ENCODE results near the gene LNP1.
"Not testable (repeated sequence)": the region's sequence is repeated elsewhere in the genome, so short reads cannot be mapped to it uniquely, and the experiment has no call there.

The LNP1 gene

DNA sequence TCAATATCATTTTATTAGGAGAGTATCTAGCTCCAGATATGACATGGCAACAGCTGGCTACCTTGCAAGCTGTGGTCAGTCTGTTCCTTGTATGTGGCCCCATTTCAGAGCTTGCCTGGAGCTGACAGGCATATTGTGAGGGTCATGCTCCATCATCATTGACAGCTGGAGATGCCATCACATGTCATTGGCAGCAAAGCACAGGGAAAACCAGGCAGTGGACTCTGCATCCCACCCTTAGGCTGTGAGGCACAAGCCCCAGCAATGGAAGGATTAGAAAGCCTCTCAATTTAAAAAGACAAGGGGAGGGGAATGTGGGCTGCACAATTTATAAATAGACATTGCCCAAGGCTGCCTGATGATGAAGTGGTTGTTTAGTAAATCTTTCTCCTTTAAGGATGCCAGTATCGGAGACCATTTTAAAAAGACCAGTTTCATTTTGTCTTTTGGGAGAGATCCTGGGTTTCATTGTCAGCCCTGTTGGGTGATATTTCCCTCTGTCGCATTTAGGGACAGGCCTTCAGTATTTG, 27.9 kb downstream of the LNP1 start:
- no peak for DNase-seq (ENCODE audit: low spot score)

GRCh38 chr3:100436951-100437350, 35.6 kb downstream of the LNP1 start:
- no peak for DNase-seq (ENCODE audit: low spot score)

DNA sequence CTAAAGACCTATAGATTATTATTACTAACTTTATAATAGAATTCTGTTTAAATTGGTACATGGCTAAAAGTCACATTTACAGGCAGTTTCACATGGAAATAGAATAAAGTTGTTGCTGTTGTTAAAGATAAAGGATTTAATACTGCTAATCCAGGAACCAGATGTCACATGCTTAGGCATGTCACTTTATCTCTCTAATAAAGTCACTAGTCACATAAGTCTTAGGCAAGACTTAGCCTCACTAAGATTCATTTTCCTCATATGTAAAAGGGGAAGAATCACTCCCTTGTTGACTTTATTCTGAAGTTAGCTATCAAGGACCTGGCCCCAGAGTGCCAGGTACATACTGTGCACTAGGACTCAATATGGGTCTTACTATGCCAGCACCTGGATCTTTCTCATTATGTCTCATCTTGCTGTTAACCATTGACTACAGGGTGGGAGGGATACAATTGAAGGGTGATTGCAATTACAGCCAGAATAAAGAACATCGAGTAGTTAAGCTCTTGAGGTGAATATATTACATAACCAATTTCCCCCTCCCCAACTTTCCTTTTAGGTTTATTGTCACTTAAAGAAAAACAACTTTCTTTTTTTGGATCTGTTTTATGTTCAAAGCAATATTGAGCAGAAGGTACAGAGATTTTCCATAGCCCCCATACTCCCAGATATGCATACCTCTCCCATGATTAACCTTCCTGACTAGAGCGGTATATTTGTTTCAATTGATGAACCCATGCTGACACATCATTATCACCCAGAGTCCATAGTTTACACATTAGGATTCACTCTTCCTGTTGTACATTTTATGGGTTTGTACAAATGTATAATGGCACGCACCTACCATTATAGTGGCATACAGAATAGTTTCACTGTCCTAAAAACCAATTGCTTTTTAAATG, 36.6 kb downstream of the LNP1 start:
- DNase-seq (ENCODE audit: low spot score), result no peak

DNA sequence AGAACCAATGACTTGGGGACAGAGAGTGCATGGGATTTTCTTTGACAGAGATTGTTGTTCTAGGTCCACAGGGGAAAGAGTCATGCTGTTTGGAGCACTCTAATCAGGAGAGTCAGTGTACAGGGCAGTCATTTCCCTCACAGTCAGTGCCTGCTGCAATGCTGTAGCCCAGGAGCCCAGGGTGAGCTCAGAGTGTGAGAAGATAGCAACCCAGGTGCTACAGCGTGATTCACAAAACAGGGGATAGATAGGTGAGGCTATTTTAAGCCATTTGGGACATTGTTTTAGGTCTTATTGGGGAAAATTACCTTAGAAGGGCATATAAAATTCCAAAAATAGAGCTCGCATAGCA, 37.3 kb downstream of the LNP1 start:
- no peak for DNase-seq (ENCODE audit: low spot score)

DNA sequence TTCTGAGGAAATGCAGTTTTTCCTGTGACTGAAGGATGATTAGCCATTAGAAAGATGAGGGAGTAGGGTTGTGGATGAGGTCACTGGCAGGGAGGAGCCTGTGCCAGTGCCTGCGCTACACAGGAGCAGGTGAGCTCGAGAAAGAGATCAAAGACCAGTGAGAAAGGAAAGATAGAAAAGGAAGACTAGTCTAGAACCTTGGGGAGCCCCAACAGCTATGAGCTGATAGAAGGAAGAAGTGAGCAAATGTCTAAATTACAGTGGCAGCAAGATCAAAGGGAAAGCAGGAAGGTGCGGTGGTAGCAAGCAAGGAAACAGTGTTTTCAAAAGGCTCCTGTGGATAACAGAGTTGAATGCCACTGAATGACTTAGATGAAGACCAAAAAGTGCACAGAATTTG, 39.6 kb downstream of the LNP1 start:
- no peak for DNase-seq (ENCODE audit: low spot score)

GRCh38 chr3:100443690-100444089, 42.4 kb downstream of the LNP1 start:
- no peak for DNase-seq (ENCODE audit: low spot score)

- not testable (repeated sequence) for DNase-seq (ENCODE audit: low spot score)
Observed at GRCh38 chr3:100447067-100447466, 45.7 kb downstream of the LNP1 start.

GRCh38 chr3:100448079-100448478, 46.7 kb downstream of the LNP1 start:
- DNase-seq (ENCODE audit: low spot score), result no peak

DNA sequence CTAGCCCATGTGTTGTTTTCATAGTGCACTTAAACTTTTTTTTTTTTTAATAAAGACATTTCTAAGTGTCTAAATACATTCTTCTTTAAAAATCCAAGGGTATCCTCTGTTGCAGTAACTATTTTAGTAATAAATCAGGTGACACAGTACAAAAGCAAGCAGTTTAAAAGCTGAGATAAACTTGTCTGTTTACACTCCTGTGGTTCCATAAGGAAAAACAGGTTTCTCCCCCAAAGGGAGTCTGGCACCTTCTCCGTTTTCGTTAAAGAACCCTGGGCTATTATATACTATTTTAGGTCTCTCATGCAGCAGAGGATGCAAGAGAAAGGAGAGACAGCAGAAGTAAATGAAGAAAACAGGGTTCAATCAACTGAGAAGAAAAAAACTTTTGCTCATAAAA, 47.9 kb downstream of the LNP1 start:
- no peak for DNase-seq (ENCODE audit: low spot score)

GRCh38 chr3:100454677-100455076, 53.3 kb downstream of the LNP1 start:
- no peak for DNase-seq (ENCODE audit: low spot score)

DNA sequence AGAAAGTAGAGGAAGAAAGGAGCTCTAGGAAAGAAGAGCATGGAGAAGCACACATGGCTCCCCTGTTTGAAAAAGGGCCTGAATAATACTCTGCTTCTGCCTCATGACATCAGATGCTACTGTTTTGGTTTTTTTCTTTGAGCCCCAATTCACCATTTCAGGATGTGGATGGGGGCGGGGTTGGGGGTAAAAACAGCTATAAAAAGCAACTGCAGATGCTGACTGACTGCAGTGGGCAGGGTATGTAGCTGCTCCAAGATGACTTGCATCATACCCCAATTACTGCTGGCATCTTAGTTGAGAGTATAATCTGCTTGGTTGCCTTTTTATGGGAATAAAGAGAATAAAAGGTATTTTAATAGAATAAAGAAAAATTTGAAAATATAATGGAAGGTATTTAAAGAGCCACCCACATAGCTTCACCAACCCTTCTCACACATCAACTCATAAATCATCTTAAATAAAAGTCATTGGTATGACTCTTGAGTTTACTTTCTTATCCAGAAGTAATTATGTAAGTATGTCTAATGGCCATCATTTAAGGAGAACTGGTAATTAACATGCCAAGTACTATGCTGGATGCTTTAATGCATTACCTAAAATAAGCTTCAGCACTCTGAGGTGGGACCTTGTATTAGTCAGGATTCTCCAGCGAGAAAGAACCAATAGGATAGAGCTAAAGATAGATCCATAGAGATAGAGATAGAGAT, 54.7 kb downstream of the LNP1 start:
- DNase-seq (ENCODE audit: low spot score), result no peak

DNA sequence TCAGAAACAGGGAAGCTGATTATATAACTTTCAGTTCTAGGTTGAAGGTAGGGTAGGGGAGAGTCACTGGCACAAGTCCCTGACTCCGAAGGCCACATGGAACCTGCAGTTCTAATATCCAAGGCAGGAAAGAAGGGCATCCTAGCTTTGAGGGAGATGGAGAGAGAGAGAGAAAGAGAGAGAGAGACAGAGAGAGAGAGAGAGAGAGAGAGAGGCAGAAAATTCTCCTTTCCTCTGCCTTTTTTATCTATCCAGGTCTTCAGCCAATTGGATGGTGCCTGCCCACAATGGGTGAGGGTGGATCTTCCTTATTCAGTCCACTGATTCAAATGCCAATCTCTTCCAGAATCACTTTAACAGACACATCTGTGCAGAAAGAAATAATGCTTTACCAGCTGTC, 55.4 kb downstream of the LNP1 start:
- no peak for DNase-seq (ENCODE audit: low spot score)

- DNase-seq (ENCODE audit: low spot score), result no peak
Observed at GRCh38 chr3:100457811-100458210, 56.5 kb downstream of the LNP1 start.

DNA sequence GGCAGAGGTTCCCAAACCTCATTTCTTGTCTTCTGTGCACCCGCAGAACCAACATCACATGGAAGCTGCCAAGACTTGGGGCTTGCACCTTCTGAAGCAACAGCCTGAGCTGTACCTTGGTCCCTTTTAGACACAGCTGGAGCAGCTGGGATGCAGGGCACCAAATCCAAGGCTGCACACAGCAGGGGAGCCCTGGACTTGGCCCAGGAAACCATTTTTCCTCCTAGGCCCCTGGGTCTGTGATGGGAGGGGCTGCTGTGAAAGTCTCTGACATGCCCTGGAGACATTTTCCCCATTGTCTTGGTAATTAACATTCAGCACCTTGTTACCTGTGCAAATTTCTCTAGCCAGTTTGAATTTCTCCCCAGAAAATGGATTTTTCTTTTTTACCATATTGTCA, 57.5 kb downstream of the LNP1 start:
- DNase-seq (ENCODE audit: low spot score), result no peak

DNA sequence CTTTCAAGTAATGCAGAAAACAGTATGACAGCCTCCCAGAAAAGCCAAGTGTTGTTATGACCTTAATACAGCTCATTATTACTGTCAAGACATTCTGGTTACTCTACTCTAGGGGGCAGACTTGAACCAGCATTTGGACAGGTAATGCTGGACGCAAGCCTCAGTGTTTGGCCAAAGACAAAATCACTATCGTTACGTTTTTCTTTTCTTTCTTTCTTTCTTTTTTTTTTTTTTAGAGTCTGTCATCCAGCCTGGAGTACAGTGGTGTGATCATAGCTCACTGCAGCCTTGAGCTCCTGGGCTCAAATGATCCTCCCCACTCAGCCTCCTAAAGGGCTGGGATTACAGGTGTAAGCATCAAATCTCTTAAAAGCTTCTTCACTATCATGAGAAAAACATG, 61.7 kb downstream of the LNP1 start:
- DNase-seq (ENCODE audit: low spot score), result peak; percentile 57

- DNase-seq (ENCODE audit: low spot score), result no peak
Observed at GRCh38 chr3:100463646-100464155, 62.4 kb downstream of the LNP1 start.

- DNase-seq (ENCODE audit: low spot score), result no peak
Observed at GRCh38 chr3:100465892-100466777, 64.8 kb downstream of the LNP1 start.

DNA sequence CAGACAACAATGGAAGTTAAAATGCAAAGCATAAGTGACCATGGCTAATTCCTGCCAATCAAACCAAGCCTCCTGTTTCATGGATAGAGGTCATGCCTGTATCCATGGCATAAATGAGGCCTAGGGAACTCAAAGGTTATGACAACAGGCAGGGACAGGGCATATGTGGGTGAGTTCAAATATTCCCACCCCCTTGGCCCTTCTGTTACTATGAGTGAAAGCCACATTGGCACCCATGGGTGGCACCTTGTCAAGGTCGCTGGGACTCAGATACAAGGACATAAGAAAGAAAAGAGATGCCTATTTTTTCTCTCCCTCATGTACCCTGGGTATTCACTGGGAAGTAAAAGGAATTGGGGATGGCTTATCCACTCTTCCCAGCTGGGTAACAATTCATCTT, 65.8 kb downstream of the LNP1 start:
- no peak for DNase-seq (ENCODE audit: low spot score)

- no peak for DNase-seq (ENCODE audit: low spot score)
Observed at GRCh38 chr3:100468676-100469075, 67.3 kb downstream of the LNP1 start.

DNA sequence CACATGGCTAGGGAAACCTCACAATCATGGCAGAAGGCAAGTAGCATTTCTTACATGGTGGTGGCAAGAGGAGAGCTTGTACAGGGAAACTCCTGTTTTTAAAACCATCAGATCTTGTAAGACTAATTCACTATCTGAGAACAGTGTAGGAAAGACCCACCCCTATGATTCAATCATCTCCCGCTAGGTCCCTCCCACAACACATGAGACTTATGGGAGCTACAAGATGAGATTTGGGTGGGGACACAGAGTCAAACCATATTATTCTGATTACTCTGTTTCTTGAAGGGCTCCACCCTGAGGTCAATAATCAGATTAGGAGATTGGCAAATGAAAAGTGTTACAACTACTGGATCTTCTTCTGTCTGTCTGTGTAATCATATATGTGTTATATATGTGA, 69.6 kb downstream of the LNP1 start:
- no peak for DNase-seq (ENCODE audit: low spot score)

- no peak for DNase-seq (ENCODE audit: low spot score)
Observed at GRCh38 chr3:100471444-100471843, 70.1 kb downstream of the LNP1 start.

- not testable (repeated sequence) for DNase-seq (ENCODE audit: low spot score)
Observed at GRCh38 chr3:100477851-100478360, 76.6 kb downstream of the LNP1 start.

Data from hepatic stellate cell (primary cell).